ENCODE measurements around the gene UCP3. TPM values are rescaled to one million over a fixed set of nuclear protein-coding genes. Genes with fewer than 3 reads are reported as not detected.

Gene UCP3
- total and polyA plus RNA-seq, 10 of the 15 experiments (the other 5 are each of a cell fraction or from before 2014, with no cell fraction given), result 0.02 to 1.9 (median 0.94) TPM

DNA sequence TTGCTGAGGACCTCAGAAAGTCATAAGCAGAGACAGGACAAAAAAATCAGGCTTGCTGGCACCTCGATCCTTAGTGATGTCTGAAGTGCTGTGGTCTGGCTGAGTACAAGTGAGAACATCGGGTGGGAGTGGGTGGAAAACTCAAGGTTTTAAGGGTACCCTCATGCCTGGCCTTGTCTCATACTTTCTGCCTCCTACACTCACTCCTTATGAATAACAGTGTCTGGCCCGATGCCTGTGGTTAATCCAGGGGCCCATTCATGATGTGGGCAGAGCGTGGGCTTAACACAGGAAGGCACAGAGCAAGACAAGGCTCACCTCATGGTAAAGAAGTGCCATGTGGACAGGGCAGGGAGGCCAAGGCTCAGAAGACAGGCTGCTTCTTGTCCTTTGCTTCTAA is 11.0 kb upstream of the UCP3 start:
- peak overlapping the region; percentile 50 for H3K4me2 ChIP-seq (ENCODE audit: control insufficient read depth, insufficient read depth)
- CTCF ChIA-PET, result interaction anchor here (1.3 to 2.1 kb wide), 6 partner anchors 14 to 56 kb away, joined by 4 to 8 read pairs (median 5); no protein-coding TSS in a partner anchor

More for the DNA sequence above, 11.0 kb upstream of the UCP3 start:
- no TSS peak for BruUV-seq (replicated peaks)
- 42% methylated on average over 4 of the region's 4 CpGs for WGBS (ENCODE audit: insufficient coverage, insufficient replicate concordance, low lambda C conversion rate, missing lambda C conversion rate)
- Histone ChIP-seq H3K4me1 (ENCODE audit: control insufficient read depth, insufficient read depth, low read length) (peaks cover 21% of the 10 kb centered on the region), H2AFZ (ENCODE audit: control insufficient read depth, low read depth, low read length) (peak overlapping the region; percentile 50), H3K9me3 (replicated peaks; ENCODE audit: control insufficient read depth, insufficient read depth, low read length) (no peaks in the 10 kb centered on the region), H3K9ac (ENCODE audit: control insufficient read depth, insufficient read depth, low read length) (no peak overlapping the region; the same call in 1 of the 2 replicates), H3K27me3 (replicated peaks in 1 of 2; ENCODE audit: control insufficient read depth in 2 of 2, insufficient read depth in 2 of 2, low read length in 1 of 2) (no peaks in the 10 kb centered on the region), H3K27ac (ENCODE audit: control insufficient read depth, insufficient read depth) (peak overlapping the region; percentile 58), H3K36me3 (ENCODE audit: control insufficient read depth in 2 of 2, insufficient read depth in 2 of 2, low read length in 1 of 2) (peaks cover 0 to 1% of the 10 kb centered on the region in 2 experiments; a peak in 3 of 4 replicates), H4K20me1 (ENCODE audit: control insufficient read depth, insufficient read depth) (no peaks in the 10 kb centered on the region), H3K4me3 (no peak overlapping the region), H3K79me2 (ENCODE audit: control insufficient read depth, insufficient read depth, low read length) (no peaks in the 10 kb centered on the region)
- TF ChIP-seq DPF2 (IDR thresholded peaks at IDR 0.05) (peak; percentile 41; the same call in 1 of the 2 replicates), RUNX3 (IDR thresholded peaks at IDR 0.05; ENCODE audit: low read length) (peak; percentile 82), JUNB (IDR thresholded peaks at IDR 0.05) (peak; percentile 25; the same call in 1 of the 2 replicates), MTA2 (IDR thresholded peaks at IDR 0.05; ENCODE audit: low read depth) (no peak), CBFB (IDR thresholded peaks at IDR 0.05; ENCODE audit: low read depth) (peak; percentile 57; the same call in 1 of the 2 replicates), WRNIP1 (IDR thresholded peaks at IDR 0.05; ENCODE audit: borderline replicate concordance, low read depth, low read length) (no peak), IKZF2 (IDR thresholded peaks at IDR 0.05) (peak in 1 of 2 experiments; percentile 14; a peak in 2 of 4 replicates), BCL11A (IDR thresholded peaks at IDR 0.05; ENCODE audit: low read depth, low read length) (0 out of 2 replicates have a peak, but pooled peaks have one; percentile 10)
- TF ChIP-seq, protein P1, sequence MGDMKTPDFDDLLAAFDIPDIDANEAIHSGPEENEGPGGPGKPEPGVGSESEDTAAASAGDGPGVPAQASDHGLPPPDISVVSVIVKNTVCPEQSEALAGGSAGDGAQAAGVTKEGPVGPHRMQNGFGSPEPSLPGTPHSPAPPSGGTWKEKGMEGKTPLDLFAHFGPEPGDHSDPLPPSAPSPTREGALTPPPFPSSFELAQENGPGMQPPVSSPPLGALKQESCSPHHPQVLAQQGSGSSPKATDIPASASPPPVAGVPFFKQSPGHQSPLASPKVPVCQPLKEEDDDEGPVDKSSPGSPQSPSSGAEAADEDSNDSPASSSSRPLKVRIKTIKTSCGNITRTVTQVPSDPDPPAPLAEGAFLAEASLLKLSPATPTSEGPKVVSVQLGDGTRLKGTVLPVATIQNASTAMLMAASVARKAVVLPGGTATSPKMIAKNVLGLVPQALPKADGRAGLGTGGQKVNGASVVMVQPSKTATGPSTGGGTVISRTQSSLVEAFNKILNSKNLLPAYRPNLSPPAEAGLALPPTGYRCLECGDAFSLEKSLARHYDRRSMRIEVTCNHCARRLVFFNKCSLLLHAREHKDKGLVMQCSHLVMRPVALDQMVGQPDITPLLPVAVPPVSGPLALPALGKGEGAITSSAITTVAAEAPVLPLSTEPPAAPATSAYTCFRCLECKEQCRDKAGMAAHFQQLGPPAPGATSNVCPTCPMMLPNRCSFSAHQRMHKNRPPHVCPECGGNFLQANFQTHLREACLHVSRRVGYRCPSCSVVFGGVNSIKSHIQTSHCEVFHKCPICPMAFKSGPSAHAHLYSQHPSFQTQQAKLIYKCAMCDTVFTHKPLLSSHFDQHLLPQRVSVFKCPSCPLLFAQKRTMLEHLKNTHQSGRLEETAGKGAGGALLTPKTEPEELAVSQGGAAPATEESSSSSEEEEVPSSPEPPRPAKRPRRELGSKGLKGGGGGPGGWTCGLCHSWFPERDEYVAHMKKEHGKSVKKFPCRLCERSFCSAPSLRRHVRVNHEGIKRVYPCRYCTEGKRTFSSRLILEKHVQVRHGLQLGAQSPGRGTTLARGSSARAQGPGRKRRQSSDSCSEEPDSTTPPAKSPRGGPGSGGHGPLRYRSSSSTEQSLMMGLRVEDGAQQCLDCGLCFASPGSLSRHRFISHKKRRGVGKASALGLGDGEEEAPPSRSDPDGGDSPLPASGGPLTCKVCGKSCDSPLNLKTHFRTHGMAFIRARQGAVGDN (IDR thresholded peaks at IDR 0.05), result peak; percentile 54
- DNase-seq (ENCODE audit: low read depth, low spot score) (peak; percentile 20), FAIRE-seq (peak; percentile 66), ATAC-seq (peak; percentile 75)
- ChIA-PET POLR2A (interaction anchor here (1.0 to 3.1 kb wide), 5 partner anchors 8 to 40 kb away, joined by 4 to 20 read pairs (median 5); partner anchors contain the start of gene UCP2), SMC1A (ENCODE audit: uncharacterized antibody, unreplicated experiment) (interaction anchor here (1.2 to 3.7 kb wide), 8 partner anchors 9 to 430 kb away, joined by 3 to 49 read pairs (median 8); partner anchors contain the start of gene UCP2), RAD21 (ENCODE audit: unreplicated experiment) (interaction anchor here (0.5 to 3.5 kb wide), 9 partner anchors 10 to 129 kb away, joined by 3 to 31 read pairs (median 6); partner anchors contain the start of gene UCP2)
- in situ Hi-C loops (cut with MboI), result no loop called here
- intact Hi-C loops (cut with micrococcal nuclease; ENCODE audit: unreplicated experiment), result loop anchor here (5.0 kb wide), 1 partner anchor 38 kb away; the partner anchor contains the start of gene UCP2

All from GM12878 (cell line).